ENCODE measurements around the gene CYP1A1. TPM values are rescaled to one million over a fixed set of nuclear protein-coding genes. Genes with fewer than 3 reads are reported as not detected.
"Not testable (repeated sequence)": the region's sequence is repeated elsewhere in the genome, so short reads cannot be mapped to it uniquely, and the experiment has no call there.

Gene CYP1A1
- total and polyA plus RNA-seq, 9 of the 15 experiments (the other 6 are each of a cell fraction or from before 2014, with no cell fraction given): 0.04 to 0.13 (median 0.05) TPM; not detected in 5

- ATAC-seq; H3K9me3 ChIP-seq (replicated peaks; ENCODE audit: control insufficient read depth, insufficient read depth, low read depth, low read length); H3K9me1 ChIP-seq (ENCODE audit: control insufficient read depth, insufficient read depth, low read length); DNase-seq (ENCODE audit: extremely low read depth in 1 of 4, low spot score in 3 of 4); H2AFZ ChIP-seq (ENCODE audit: low read depth, low read length); H3K4me2 ChIP-seq (ENCODE audit: insufficient read depth, low read length); FAIRE-seq; H3K9ac ChIP-seq (ENCODE audit: insufficient read depth in 1 of 2, low read depth in 2 of 2, low read length in 2 of 2); H3K36me3 ChIP-seq (ENCODE audit: control insufficient read depth, insufficient read depth, low read length); POLR2A ChIA-PET; CTCF ChIA-PET (ENCODE audit: low intra/inter-chr PET ratio); BruUV-seq (replicated peaks); H4K20me1 ChIP-seq (replicated peaks; ENCODE audit: control insufficient read depth, insufficient read depth, low read length); in situ Hi-C loops (cut with MboI); intact Hi-C loops (cut with micrococcal nuclease); H3K4me3 ChIP-seq; H3K79me2 ChIP-seq (ENCODE audit: control insufficient read depth, insufficient read depth, low read length); H3K4me1 ChIP-seq (replicated peaks in 1 of 2; ENCODE audit: control insufficient read depth in 2 of 2, insufficient read depth in 2 of 2, low read length in 2 of 2); H3K27ac ChIP-seq (ENCODE audit: extremely low read depth, low read depth, low read length): not testable (repeated sequence)
- TF ChIP-seq EGR1 (conservative IDR thresholded peaks at IDR 0.05): peak; percentile 37; the same call in 1 of the 2 replicates
- WGBS (ENCODE audit: insufficient coverage, low coverage, missing lambda C conversion rate): 7% methylated on average over 5 of the region's 5 CpGs
- H3K27me3 ChIP-seq (ENCODE audit: control insufficient read depth in 2 of 2, insufficient read depth in 2 of 2, low read length in 2 of 2): peaks cover 26 to 38% of the 10 kb centered on the region in 2 experiments
Observed at GRCh38 chr15:74738239-74738638, 12.9 kb upstream of the CYP1A1 start.

GRCh38 chr15:74735305-74735704 is 10.0 kb upstream of the CYP1A1 start:
- Histone ChIP-seq H4K20me1 (replicated peaks; ENCODE audit: control insufficient read depth, insufficient read depth, low read length) (no peaks in the 10 kb centered on the region), H3K79me2 (ENCODE audit: control insufficient read depth, insufficient read depth, low read length) (no peaks in the 10 kb centered on the region), H3K9me1 (ENCODE audit: control insufficient read depth, insufficient read depth, low read length) (no peaks in the 10 kb centered on the region), H3K4me1 (replicated peaks in 1 of 2; ENCODE audit: control insufficient read depth in 2 of 2, insufficient read depth in 2 of 2, low read length in 2 of 2) (no peaks in the 10 kb centered on the region), H3K27me3 (ENCODE audit: control insufficient read depth in 2 of 2, insufficient read depth in 2 of 2, low read length in 2 of 2) (peaks cover 43 to 50% of the 10 kb centered on the region in 2 experiments), H2AFZ (ENCODE audit: low read depth, low read length) (no peak overlapping the region), H3K9ac (ENCODE audit: insufficient read depth in 1 of 2, low read depth in 2 of 2, low read length in 2 of 2) (no peak overlapping the region), H3K4me2 (ENCODE audit: insufficient read depth, low read length) (no peak overlapping the region), H3K36me3 (ENCODE audit: control insufficient read depth, insufficient read depth, low read length) (no peaks in the 10 kb centered on the region), H3K9me3 (replicated peaks; ENCODE audit: control insufficient read depth, insufficient read depth, low read depth, low read length) (no peaks in the 10 kb centered on the region), H3K4me3 (no peak overlapping the region), H3K27ac (ENCODE audit: extremely low read depth, low read depth, low read length) (no peak overlapping the region)
- no TSS peak for BruUV-seq (replicated peaks)
- intact Hi-C loops (cut with micrococcal nuclease): no loop called here
- FAIRE-seq (peak; percentile 40), ATAC-seq (no peak), DNase-seq (ENCODE audit: extremely low read depth in 1 of 4, low spot score in 3 of 4) (no peak)
- 0% methylated on average over 3 of the region's 3 CpGs for WGBS (ENCODE audit: insufficient coverage, low coverage, missing lambda C conversion rate)
- CTCF ChIA-PET (ENCODE audit: low intra/inter-chr PET ratio): no interaction called here
- in situ Hi-C loops (cut with MboI): no loop called here
- POLR2A ChIA-PET: no interaction called here
- TF ChIP-seq EHMT2 (IDR thresholded peaks at IDR 0.05) (no peak), ETV6 (IDR thresholded peaks at IDR 0.05; ENCODE audit: borderline replicate concordance in 1 of 2, low read depth in 2 of 2, low read length in 1 of 2) (no peak), ETV6 (CRISPR knock-in tag; IDR thresholded peaks at IDR 0.05; ENCODE audit: borderline replicate concordance) (no peak), ZNF76 (CRISPR knock-in tag; IDR thresholded peaks at IDR 0.05; ENCODE audit: borderline replicate concordance) (no peak), ASH1L (IDR thresholded peaks at IDR 0.05; ENCODE audit: borderline replicate concordance, low read depth, partially characterized antibody) (no peak), MBD2 (IDR thresholded peaks at IDR 0.05; ENCODE audit: borderline replicate concordance, low read depth) (no peak), CBX3 (IDR thresholded peaks at IDR 0.05; ENCODE audit: borderline replicate concordance in 1 of 2, low read length in 2 of 2) (no peak), BHLHE40 (IDR thresholded peaks at IDR 0.05; ENCODE audit: low read length) (no peak), BRF1 (IDR thresholded peaks at IDR 0.05; ENCODE audit: borderline replicate concordance, extremely low read depth, insufficient read length) (no peak), POLR2AphosphoS2 (IDR thresholded peaks at IDR 0.05; ENCODE audit: low read length) (no peak), NCOA2 (IDR thresholded peaks at IDR 0.05; ENCODE audit: partially characterized antibody in 2 of 2) (no peak), ZNF124 (CRISPR knock-in tag; IDR thresholded peaks at IDR 0.05) (no peak), PATZ1 (CRISPR knock-in tag; IDR thresholded peaks at IDR 0.05; ENCODE audit: borderline replicate concordance) (no peak)
